GM12878 (cell line): Measurements from ENCODE around the gene CFAP45. TPM values are rescaled to one million over a fixed set of nuclear protein-coding genes. Genes with fewer than 3 reads are reported as not detected.
A peak's percentile ranks its signal among the peaks of the same experiment; 100 is the strongest.

Experiments
- ATF7 ChIP-seq: fragments of 450-650 bp; IDR thresholded peaks from 2 replicates; pipeline ENCODE4 v1.6.1; 2016; ENCODE audit warnings: low read depth, mild to moderate bottlenecking
- BACH1 ChIP-seq: fragments of 450-650 bp; IDR thresholded peaks from 2 replicates; pipeline ENCODE4 v1.6.1; 2017; ENCODE audit warnings: mild to moderate bottlenecking, borderline replicate concordance
- CHD2 ChIP-seq: IDR thresholded peaks from 2 replicates; pipeline ENCODE4 v1.6.1; 2011; ENCODE audit warnings: low read depth, low read length, improper control_type of control experiment, borderline replicate concordance
- E2F8 ChIP-seq: fragments of 450-650 bp; IDR thresholded peaks from 2 replicates; pipeline ENCODE4 v1.6.1; 2018; ENCODE audit warnings: mild to moderate bottlenecking, low read depth, moderate library complexity; ENCODE audit not compliant: partially characterized antibody
- EED ChIP-seq: sonication (generic); IDR thresholded peaks from 2 replicates; pipeline ENCODE4 v1.6.1; 2016; ENCODE audit warnings: antibody characterized with exemption, low read depth
- HDGF ChIP-seq: fragments of 450-650 bp; IDR thresholded peaks from 2 replicates; pipeline ENCODE4 v1.6.1; 2016; ENCODE audit warnings: antibody characterized with exemption
- MEF2A ChIP-seq: IDR thresholded peaks from 2 replicates; pipeline ENCODE4 v1.6.1; 2011; ENCODE audit warnings: low read depth, mild to moderate bottlenecking, low read length, moderate library complexity; ENCODE audit not compliant: insufficient read depth
- MLLT1 ChIP-seq: fragments of 450-650 bp; IDR thresholded peaks from 2 replicates; pipeline ENCODE4 v1.6.1; 2016; ENCODE audit warnings: mild to moderate bottlenecking
- PML ChIP-seq: IDR thresholded peaks from 2 replicates; pipeline ENCODE4 v1.6.1; 2012; ENCODE audit warnings: low read length, inconsistent platforms
- POLR2AphosphoS5 ChIP-seq: IDR thresholded peaks from 2 replicates; pipeline ENCODE4 v1.6.1; 2011; ENCODE audit warnings: mild to moderate bottlenecking, low read length, inconsistent platforms
- RB1 ChIP-seq: fragments of 450-650 bp; formaldehyde crosslinking; IDR thresholded peaks from 2 replicates; pipeline ENCODE4 v1.6.1; 2017; ENCODE audit warnings: mild to moderate bottlenecking, borderline replicate concordance
- SKIL ChIP-seq: fragments of 450-650 bp; IDR thresholded peaks from 2 replicates; pipeline ENCODE4 v1.6.1; 2017; ENCODE audit warnings: mild to moderate bottlenecking, low read depth, inconsistent platforms; ENCODE audit not compliant: poor library complexity, severe bottlenecking
- SMAD1 ChIP-seq: fragments of 450-650 bp; IDR thresholded peaks from 2 replicates; pipeline ENCODE4 v1.6.1; 2018; ENCODE audit warnings: mild to moderate bottlenecking, low read depth; ENCODE audit not compliant: partially characterized antibody
- SMAD5 ChIP-seq: IDR thresholded peaks from 2 replicates; pipeline ENCODE4 v1.6.1; 2016; ENCODE audit warnings: antibody characterized with exemption, low read depth
- SREBF1 ChIP-seq: IDR thresholded peaks from 2 replicates; pipeline ENCODE4 v1.6.1; 2012; ENCODE audit warnings: mild to moderate bottlenecking, low read length
- SREBF2 ChIP-seq: IDR thresholded peaks from 2 replicates; pipeline ENCODE4 v1.6.1; 2012; ENCODE audit warnings: mild to moderate bottlenecking, low read length
- ZBTB11 ChIP-seq: fragments of 450-650 bp; formaldehyde crosslinking; IDR thresholded peaks from 2 replicates; pipeline ENCODE4 v1.5.0; 2022; ENCODE audit warnings: mild to moderate bottlenecking, missing genetic modification characterization
- polyA plus RNA-seq, 11 experiments: library from polyadenylated mRNA; depleted of rRNA in 4 of 11; unstranded in 6 of 11; stranded (reverse) in 5 of 11; fragments of >200 nt; fragmentation: Nextera tagmentation in 4 of 11; fragmentation: Illumina TruSeq in 1 of 11; extraction: Ambion mirVana in 4 of 11; extraction: Trizol in 1 of 11; gene quantifications; 1 replicate in 1 of 11; 2 replicates in 10 of 11; pipeline versions ENCODE4 v1.2.1 to v1.2.3, GENCODE V29; 2011 to 2016; ENCODE audit warnings: inconsistent platforms in 2 of 11, missing spikeins in 2 of 11, low read depth in 1 of 11
- total RNA-seq, 4 experiments: library from RNA; depleted of rRNA in 3 of 4; stranded (reverse); fragments of >200 nt in 3 of 4; fragmentation: Illumina TruSeq in 1 of 4; extraction: Trizol in 1 of 4; gene quantifications; 2 replicates each; pipeline versions ENCODE4 v1.2.1 to v1.2.3, GENCODE V29; 2013 to 2021

Gene CFAP45
- total and polyA plus RNA-seq, 10 of the 15 experiments (the other 5 are each of a cell fraction or from before 2014, with no cell fraction given) = 0.43 to 0.91 (median 0.67) TPM

- peak; percentile 33; the same call in 1 of the 2 replicates for TF ChIP-seq EED
- TF ChIP-seq E2F8 = no peak
- no peak for TF ChIP-seq PML
- peak; percentile 83; the same call in 1 of the 2 replicates for TF ChIP-seq HDGF
- 0 out of 2 replicates have a peak, but pooled peaks have one; percentile 25 for TF ChIP-seq SMAD5
- TF ChIP-seq SMAD1 = peak; percentile 80
- TF ChIP-seq MLLT1 = peak; percentile 48; the same call in 1 of the 2 replicates
- no peak for TF ChIP-seq CHD2
- peak; percentile 49 for TF ChIP-seq ATF7
- TF ChIP-seq RB1 = peak; percentile 42; the same call in 1 of the 2 replicates
- no peak for TF ChIP-seq ZBTB11 (CRISPR knock-in tag)
- TF ChIP-seq SREBF1 = no peak
- no peak for TF ChIP-seq MEF2A
- peak; percentile 52 for TF ChIP-seq POLR2AphosphoS5
- TF ChIP-seq SREBF2 = no peak
- TF ChIP-seq BACH1 = peak; percentile 17; the same call in 1 of the 2 replicates
- TF ChIP-seq SKIL = peak; percentile 53
Measured at GRCh38 chr1:159921700-159922504, 21.9 kb upstream of the CFAP45 start (continued).
